ENCODE results near the gene CITED4.

The CITED4 gene

GRCh38 chr1:40870135-40870728 lies 8.1 kb upstream of the CITED4 start:
- in situ Hi-C loops (cut with HindIII; ENCODE audit: low sequenced_read_pairs) = no loop called here

GRCh38 chr1:40868051-40868723 lies 6.0 kb upstream of the CITED4 start:
- no peak for TF ChIP-seq CTCF (IDR thresholded peaks at IDR 0.05; ENCODE audit: low read depth, low read length)
- peak; percentile 76 for DNase-seq (ENCODE audit: low read depth, low spot score)
- H3K4me3 ChIP-seq (ENCODE audit: low read depth, low read length) = no peak overlapping the region
- in situ Hi-C loops (cut with HindIII; ENCODE audit: low sequenced_read_pairs) = no loop called here

More at GRCh38 chr1:40870135-40870728, 8.1 kb upstream of the CITED4 start:
- peak; percentile 29 for DNase-seq (ENCODE audit: low read depth, low spot score)
- H3K4me3 ChIP-seq (ENCODE audit: low read depth, low read length) = no peak overlapping the region
- no peak for TF ChIP-seq CTCF (IDR thresholded peaks at IDR 0.05; ENCODE audit: low read depth, low read length)

DNA sequence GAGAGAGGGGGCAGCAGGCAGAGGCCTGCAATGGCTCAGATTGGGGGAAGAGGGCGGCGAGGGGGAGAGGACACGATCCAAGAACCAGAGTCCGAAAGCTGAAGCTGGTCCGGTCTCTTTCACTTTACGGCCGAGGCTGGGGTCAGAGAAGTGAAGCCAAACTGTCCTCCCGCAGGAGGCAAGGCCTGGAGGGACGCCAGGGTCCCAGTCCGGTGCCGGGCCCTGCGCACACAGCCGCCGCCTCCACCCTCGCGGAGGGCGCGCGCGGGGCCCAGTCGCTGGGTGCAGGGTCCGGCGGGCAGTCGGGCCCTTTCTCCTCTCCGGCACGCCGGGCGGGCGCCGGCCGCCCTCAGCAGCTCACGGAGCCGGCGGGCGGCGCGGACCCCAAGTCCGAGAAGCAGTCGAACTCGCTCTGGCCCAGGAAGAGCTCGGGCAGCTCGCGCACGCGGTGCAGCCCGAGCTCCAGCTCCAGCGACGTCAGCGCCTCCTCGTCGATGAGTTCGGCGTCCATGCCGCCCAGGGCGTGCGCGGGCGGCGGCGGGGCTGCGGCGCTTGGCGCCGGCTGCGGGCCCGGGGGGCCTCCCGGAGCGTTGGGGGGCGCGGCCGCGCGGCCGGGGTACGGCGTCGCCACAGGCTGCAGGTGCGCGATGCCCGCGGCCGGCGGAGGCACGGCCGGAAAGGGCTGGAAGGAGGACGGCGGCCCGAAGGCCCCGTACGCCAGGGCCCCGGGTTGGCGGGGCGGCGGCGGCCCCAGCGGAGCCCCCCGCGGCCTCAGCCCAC lies 749 bp downstream of the CITED4 start:
- in situ Hi-C loops (cut with HindIII; ENCODE audit: low sequenced_read_pairs) = no loop called here
- peak overlapping the region; percentile 50 for H3K4me3 ChIP-seq (ENCODE audit: low read depth, low read length)
- DNase-seq (ENCODE audit: low read depth, low spot score) = peak; percentile 47
- TF ChIP-seq CTCF (IDR thresholded peaks at IDR 0.05; ENCODE audit: low read depth, low read length) = no peak

GRCh38 chr1:40860706-40861223 lies 1.4 kb downstream of the CITED4 start:
- H3K4me3 ChIP-seq (ENCODE audit: low read depth, low read length) = peak overlapping the region; percentile 33
- no peak for TF ChIP-seq CTCF (IDR thresholded peaks at IDR 0.05; ENCODE audit: low read depth, low read length)
- in situ Hi-C loops (cut with HindIII; ENCODE audit: low sequenced_read_pairs) = no loop called here
- no peak for DNase-seq (ENCODE audit: low read depth, low spot score)

DNA sequence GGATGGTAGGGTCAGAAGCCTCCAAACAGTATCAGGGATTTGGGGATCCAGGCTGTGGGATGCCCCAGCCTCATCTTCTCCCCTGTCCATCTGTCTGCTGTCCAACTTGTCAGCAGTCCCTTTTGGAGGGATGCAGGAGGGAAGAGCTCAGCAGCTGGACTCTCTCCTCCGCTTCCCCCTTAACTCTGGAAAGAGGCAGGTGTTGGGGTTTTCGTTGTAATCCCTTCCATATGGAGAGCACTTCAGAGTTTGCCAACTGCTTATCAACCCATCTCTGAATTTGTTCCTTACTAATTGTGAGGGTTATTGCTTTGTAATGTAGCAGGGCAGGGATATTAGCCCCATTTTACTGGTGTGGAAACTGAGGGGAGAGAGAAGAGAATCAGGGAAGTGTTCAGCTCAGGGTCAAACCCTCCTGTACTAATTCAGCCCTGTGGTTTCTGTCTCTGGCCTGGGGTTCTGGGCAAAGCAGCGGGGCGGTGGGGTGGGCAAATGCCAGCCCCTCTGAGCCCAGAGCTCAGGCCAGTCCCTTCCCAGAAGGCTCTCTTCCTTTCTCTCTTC lies 3.2 kb downstream of the CITED4 start:
- no peak for TF ChIP-seq CTCF (IDR thresholded peaks at IDR 0.05; ENCODE audit: low read depth, low read length)
- no peak overlapping the region for H3K4me3 ChIP-seq (ENCODE audit: low read depth, low read length)
- in situ Hi-C loops (cut with HindIII; ENCODE audit: low sequenced_read_pairs) = no loop called here
- no peak for DNase-seq (ENCODE audit: low read depth, low spot score)

DNA sequence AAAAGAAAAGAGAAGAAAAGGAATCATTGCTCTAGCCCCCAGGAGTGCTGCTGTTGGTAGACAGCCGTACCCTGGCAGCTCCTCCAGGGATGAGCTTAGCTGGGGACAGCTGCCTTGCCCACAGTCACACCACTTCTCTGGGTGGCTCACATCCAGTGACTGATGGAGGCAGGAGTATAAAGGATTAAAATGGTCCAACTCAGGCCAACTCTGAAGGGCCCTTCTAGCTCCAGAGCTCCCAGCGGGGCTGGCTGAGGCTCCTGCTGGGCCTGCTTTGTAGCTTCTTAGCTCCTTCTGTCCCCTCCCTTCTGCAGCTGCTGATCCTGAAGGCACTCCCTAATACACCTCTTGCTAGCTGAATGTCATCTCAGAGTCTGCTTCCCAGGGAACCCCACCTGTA lies 4.4 kb downstream of the CITED4 start:
- no peak overlapping the region for H3K4me3 ChIP-seq (ENCODE audit: low read depth, low read length)
- in situ Hi-C loops (cut with HindIII; ENCODE audit: low sequenced_read_pairs) = no loop called here
- TF ChIP-seq CTCF (IDR thresholded peaks at IDR 0.05; ENCODE audit: low read depth, low read length) = no peak
- DNase-seq (ENCODE audit: low read depth, low spot score) = no peak
